Calu3 (cell line): ENCODE results near the gene NRG3. TPM values are rescaled to one million over a fixed set of nuclear protein-coding genes. Genes with fewer than 3 reads are reported as not detected.

Experiments
- BruUV-seq: library from RNA; stranded (reverse); fragments of 400-500 nt; replicated peaks from 2 replicates; lab custom pipeline; 2021; lab: Mats Ljungman, UMichigan
- CTCF ChIA-PET: fragments of 300-600 bp; sonication (Branson Sonifier 250); formaldehyde crosslinking; loops from one replicate; lab custom pipeline; 2022; ENCODE audit warnings: antibody characterized with exemption; lab: Charles Lee
- DNase-seq: peaks from one replicate; pipeline ENCODE4 v3.0.0; 2022
- H3K27ac Mint-ChIP-seq: one replicate; pipeline ENCODE4 v1.8.0; 2022; ENCODE audit warnings: mixed read lengths; ENCODE audit not compliant: unreplicated experiment
- H3K27me3 Mint-ChIP-seq: one replicate; pipeline ENCODE4 v1.8.0; 2022; ENCODE audit warnings: mixed read lengths; ENCODE audit not compliant: unreplicated experiment
- H3K36me3 Mint-ChIP-seq: one replicate; pipeline ENCODE4 v1.8.0; 2022; ENCODE audit warnings: mild to moderate bottlenecking, moderate library complexity, mixed read lengths; ENCODE audit not compliant: insufficient read depth, unreplicated experiment
- H3K4me1 Mint-ChIP-seq: one replicate; pipeline ENCODE4 v1.8.0; 2022; ENCODE audit warnings: mild to moderate bottlenecking, low read depth, mixed read lengths; ENCODE audit not compliant: unreplicated experiment
- H3K4me3 Mint-ChIP-seq: one replicate; pipeline ENCODE4 v1.8.0; 2022; ENCODE audit warnings: mild to moderate bottlenecking, low read depth, moderate library complexity, mixed read lengths; ENCODE audit not compliant: unreplicated experiment
- H3K9me3 Mint-ChIP-seq: one replicate; pipeline ENCODE4 v1.8.0; 2022; ENCODE audit warnings: low read depth, mixed read lengths; ENCODE audit not compliant: unreplicated experiment
- CTCF ChIP-seq: fragments of 200-600 bp; IDR thresholded peaks from one replicate; pipeline ENCODE4 v1.8.0; 2022; ENCODE audit warnings: antibody characterized with exemption; ENCODE audit not compliant: unreplicated experiment
- intact Hi-C: fragments of 100-400 bp; cut with micrococcal nuclease; formaldehyde crosslinking; loops from one replicate; pipeline ENCODE4 v1.10.0; 2022; ENCODE audit not compliant: unreplicated experiment
- total RNA-seq: library from RNA; stranded (reverse); gene quantifications from 2 replicates; pipeline ENCODE4 v1.2.3, GENCODE V29; 2022

The NRG3 gene
- total RNA-seq, 1 experiment from 2014 or later = 46.3 TPM

GRCh38 chr10:81873932-81874816 lies 820 bp upstream of the NRG3 start:
- peak; percentile 86 for DNase-seq
- Mint-ChIP-seq H3K9me3 (no peaks in the 10 kb centered on the region), H3K36me3 (peaks cover 64% of the 10 kb centered on the region), H3K4me3 (peak overlapping the region; percentile 88), H3K4me1 (peaks cover 38% of the 10 kb centered on the region), H3K27ac (no peak overlapping the region), H3K27me3 (no peaks in the 10 kb centered on the region)
- intact Hi-C loops = no loop called here
- CTCF ChIA-PET = interaction anchor here (0.6 to 0.8 kb wide), 2 partner anchors 41 to 221 kb away, joined by 8 to 11 read pairs; no protein-coding TSS in a partner anchor
- BruUV-seq = no TSS peak
- no peak for TF ChIP-seq CTCF

GRCh38 chr10:81875467-81876252 lies 666 bp downstream of the NRG3 start:
- no peak for TF ChIP-seq CTCF
- peaks cover 39% of the 10 kb centered on the region for H3K4me1 Mint-ChIP-seq
- H3K27ac Mint-ChIP-seq = peak overlapping the region; percentile 91

GRCh38 chr10:81876253-81877077 lies 1.5 kb downstream of the NRG3 start:
- Mint-ChIP-seq H3K4me3 (peak overlapping the region; percentile 88), H3K27ac (peak overlapping the region; percentile 91), H3K27me3 (no peaks in the 10 kb centered on the region), H3K9me3 (no peaks in the 10 kb centered on the region), H3K36me3 (peaks cover 57% of the 10 kb centered on the region), H3K4me1 (peaks cover 38% of the 10 kb centered on the region)
- TF ChIP-seq CTCF = no peak
- no TSS peak for BruUV-seq
- intact Hi-C loops = loop anchor here (5.0 kb wide), 1 partner anchor 286 kb away; no protein-coding TSS in a partner anchor
- CTCF ChIA-PET = interaction anchor here (0.5 to 1.4 kb wide), 3 partner anchors 34 to 474 kb away, joined by 3 to 6 read pairs (median 4); no protein-coding TSS in a partner anchor
- peak; percentile 63 for DNase-seq

More at GRCh38 chr10:81875467-81876252, 666 bp downstream of the NRG3 start:
- Mint-ChIP-seq H3K36me3 (peaks cover 64% of the 10 kb centered on the region), H3K9me3 (no peaks in the 10 kb centered on the region), H3K4me3 (peak overlapping the region; percentile 88), H3K27me3 (no peaks in the 10 kb centered on the region)
- DNase-seq = peak; percentile 33
- no TSS peak for BruUV-seq
- CTCF ChIA-PET = interaction anchor here (0.6 to 1.4 kb wide), 2 partner anchors 33 to 366 kb away, joined by 4 to 6 read pairs; no protein-coding TSS in a partner anchor
- intact Hi-C loops = loop anchor here (5.0 kb wide), 1 partner anchor 287 kb away; no protein-coding TSS in a partner anchor
